DOHH2 (cell line): Measurements from ENCODE around the gene DLL3.
A peak's percentile ranks its signal among the peaks of the same experiment; 100 is the strongest.

Source experiments
- H3F3A ChIP-seq: fragments of 200-600 bp; sonication (generic), shearing (Covaris generic); 2 replicates; pipeline ENCODE4 v1.6.0; 2016; ENCODE audit warnings: antibody characterized with exemption, mild to moderate bottlenecking; ENCODE audit not compliant: control insufficient read depth, insufficient read depth
- H3K27ac ChIP-seq: fragments of 200-600 bp; sonication (generic); 2 replicates; pipeline ENCODE4 v1.5.1; 2014; ENCODE audit warnings: low read depth, mild to moderate bottlenecking, low read length, moderate library complexity
- H3K27me3 ChIP-seq: fragments of 200-600 bp; sonication (generic); 2 replicates; pipeline ENCODE4 v1.6.1; 2014; ENCODE audit warnings: mild to moderate bottlenecking, low read length, mixed read lengths; ENCODE audit not compliant: control insufficient read depth
- H3K36me3 ChIP-seq: fragments of 200-600 bp; sonication (generic); 2 replicates; pipeline ENCODE4 v1.6.1; 2014; ENCODE audit warnings: mild to moderate bottlenecking, low read length, moderate library complexity, mixed read lengths; ENCODE audit not compliant: control insufficient read depth
- H3K4me1 ChIP-seq: fragments of 200-600 bp; sonication (generic); 2 replicates; pipeline ENCODE4 v1.6.1; 2014; ENCODE audit warnings: mild to moderate bottlenecking, low read length, mixed read lengths; ENCODE audit not compliant: control insufficient read depth
- H3K4me2 ChIP-seq: fragments of 200-600 bp; sonication (generic); 2 replicates; pipeline ENCODE4 v1.6.0; 2014; ENCODE audit warnings: mild to moderate bottlenecking, low read length, moderate library complexity
- H3K4me3 ChIP-seq: fragments of 200-600 bp; sonication (generic); 2 replicates; pipeline ENCODE4 v1.5.1; 2014; ENCODE audit warnings: mild to moderate bottlenecking, low read length, mixed read lengths
- H3K79me2 ChIP-seq: fragments of 200-600 bp; sonication (generic); 2 replicates; pipeline ENCODE4 v1.6.1; 2014; ENCODE audit warnings: mild to moderate bottlenecking, low read length, mixed read lengths; ENCODE audit not compliant: control insufficient read depth
- H3K9me2 ChIP-seq: fragments of 200-600 bp; sonication (generic); replicated peaks from 2 replicates; pipeline ENCODE4 v1.6.1; 2014; ENCODE audit warnings: mild to moderate bottlenecking, low read length, mixed read lengths; ENCODE audit not compliant: control insufficient read depth
- H3K9me3 ChIP-seq: fragments of 200-600 bp; sonication (generic); 2 replicates; pipeline ENCODE4 v1.6.1; 2014; ENCODE audit warnings: antibody characterized with exemption, low read length, mixed read lengths; ENCODE audit not compliant: control insufficient read depth, insufficient read depth
- H4K20me1 ChIP-seq: fragments of 200-600 bp; sonication (generic); 2 replicates; pipeline ENCODE4 v1.6.0; 2014; ENCODE audit warnings: low read depth, mild to moderate bottlenecking, antibody characterized with exemption, low read length, moderate library complexity; ENCODE audit not compliant: control insufficient read depth, insufficient read depth
- CTCF ChIP-seq: fragments of 200-600 bp; sonication (generic); IDR thresholded peaks from one replicate; pipeline ENCODE4 v1.5.1; 2014; ENCODE audit warnings: antibody characterized with exemption, mild to moderate bottlenecking, low read depth, low read length; ENCODE audit not compliant: poor library complexity, severe bottlenecking
- EZH2phosphoT487 ChIP-seq: fragments of 200-600 bp; sonication (generic); IDR thresholded peaks from 2 replicates; pipeline ENCODE4 v1.6.1; 2017; ENCODE audit warnings: borderline replicate concordance, mild to moderate bottlenecking, antibody characterized with exemption, low read length, moderate library complexity, mixed read lengths

DLL3 gene

GRCh38 chr19:39497996-39498797, 550 bp upstream of the DLL3 start:
- Histone ChIP-seq H3K27me3 (peaks cover 32% of the 10 kb centered on the region), H4K20me1 (no peaks in the 10 kb centered on the region), H3K79me2 (no peaks in the 10 kb centered on the region), H3K4me1 (peaks cover 31% of the 10 kb centered on the region), H3K4me3 (peak overlapping the region; percentile 56), H3K9me3 (no peaks in the 10 kb centered on the region), H3K4me2 (peak overlapping the region; percentile 68), H3K36me3 (no peaks in the 10 kb centered on the region), H3F3A (no peaks in the 10 kb centered on the region; the same call in 1 of the 2 replicates), H3K9me2 (no peaks in the 10 kb centered on the region), H3K27ac (no peak overlapping the region)
- peak; percentile 45 for TF ChIP-seq CTCF
- no peak for TF ChIP-seq EZH2phosphoT487

DNA sequence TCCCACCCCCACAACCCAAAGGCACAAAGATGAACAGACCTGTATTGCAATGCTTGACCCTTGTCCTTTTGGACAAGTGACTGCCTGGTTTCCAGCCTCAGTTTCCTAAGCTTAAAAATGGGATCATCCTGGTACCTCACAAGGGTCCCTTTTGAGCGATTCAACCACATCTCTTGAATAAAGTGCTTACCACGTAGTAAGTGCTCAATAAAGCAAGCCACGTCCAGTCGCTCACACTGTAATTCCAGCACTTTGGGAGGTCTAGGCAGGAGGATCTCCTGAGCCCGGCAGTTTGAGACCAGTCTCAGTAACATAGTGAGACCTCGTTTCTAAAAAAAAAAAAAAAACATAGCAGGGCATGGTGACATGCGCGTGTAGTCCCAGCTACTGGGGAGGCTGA, 1.2 kb downstream of the DLL3 start:
- Histone ChIP-seq H3K4me1 (peaks cover 31% of the 10 kb centered on the region), H3K9me2 (no peaks in the 10 kb centered on the region), H4K20me1 (no peaks in the 10 kb centered on the region), H3K9me3 (no peaks in the 10 kb centered on the region), H3K4me3 (no peak overlapping the region), H3K4me2 (no peak overlapping the region), H3F3A (no peaks in the 10 kb centered on the region), H3K79me2 (no peaks in the 10 kb centered on the region), H3K27me3 (peaks cover 36% of the 10 kb centered on the region), H3K36me3 (no peaks in the 10 kb centered on the region), H3K27ac (no peak overlapping the region)
- no peak for TF ChIP-seq EZH2phosphoT487
- TF ChIP-seq CTCF: no peak

- Histone ChIP-seq H3K79me2 (no peaks in the 10 kb centered on the region), H3K4me2 (no peak overlapping the region), H3K4me3 (no peak overlapping the region), H3F3A (no peaks in the 10 kb centered on the region), H3K9me3 (no peaks in the 10 kb centered on the region), H3K36me3 (no peaks in the 10 kb centered on the region), H3K9me2 (no peaks in the 10 kb centered on the region), H3K27me3 (peaks cover 36% of the 10 kb centered on the region), H3K4me1 (peaks cover 31% of the 10 kb centered on the region), H4K20me1 (no peaks in the 10 kb centered on the region), H3K27ac (no peak overlapping the region)
- TF ChIP-seq EZH2phosphoT487 (no peak), CTCF (no peak)
These were observed 1.8 kb downstream of the DLL3 start for GRCh38 chr19:39500543-39500942.
